ENCODE results near the gene RPA3. TPM values are rescaled to one million over a fixed set of nuclear protein-coding genes. Genes with fewer than 3 reads are reported as not detected.

The RPA3 gene
- total RNA-seq, 1 experiment from 2014 or later: 38.9 TPM

GRCh38 chr7:7642081-7642480, 76.3 kb downstream of the RPA3 start:
- H3K4me3 ChIP-seq (ENCODE audit: low read length): peak overlapping the region; percentile 83
- no peaks in the 10 kb centered on the region for H3K36me3 ChIP-seq (ENCODE audit: low read depth, low read length)
- no peaks in the 10 kb centered on the region for H4K20me1 ChIP-seq (ENCODE audit: low read length)
- peak overlapping the region; percentile 86; the same call in 1 of the 2 replicates for H2AFZ ChIP-seq (ENCODE audit: low read length)
- H3F3A ChIP-seq (ENCODE audit: low read length, unreplicated experiment): no peaks in the 10 kb centered on the region
- H3K9ac ChIP-seq (ENCODE audit: low read length): peak overlapping the region; percentile 77
- TF ChIP-seq EZH2 (IDR thresholded peaks at IDR 0.05; ENCODE audit: low read length, unreplicated experiment): no peak
- no peak for TF ChIP-seq EZH2phosphoT487 (IDR thresholded peaks at IDR 0.05; ENCODE audit: borderline replicate concordance, low read length)
- TF ChIP-seq, protein P1, sequence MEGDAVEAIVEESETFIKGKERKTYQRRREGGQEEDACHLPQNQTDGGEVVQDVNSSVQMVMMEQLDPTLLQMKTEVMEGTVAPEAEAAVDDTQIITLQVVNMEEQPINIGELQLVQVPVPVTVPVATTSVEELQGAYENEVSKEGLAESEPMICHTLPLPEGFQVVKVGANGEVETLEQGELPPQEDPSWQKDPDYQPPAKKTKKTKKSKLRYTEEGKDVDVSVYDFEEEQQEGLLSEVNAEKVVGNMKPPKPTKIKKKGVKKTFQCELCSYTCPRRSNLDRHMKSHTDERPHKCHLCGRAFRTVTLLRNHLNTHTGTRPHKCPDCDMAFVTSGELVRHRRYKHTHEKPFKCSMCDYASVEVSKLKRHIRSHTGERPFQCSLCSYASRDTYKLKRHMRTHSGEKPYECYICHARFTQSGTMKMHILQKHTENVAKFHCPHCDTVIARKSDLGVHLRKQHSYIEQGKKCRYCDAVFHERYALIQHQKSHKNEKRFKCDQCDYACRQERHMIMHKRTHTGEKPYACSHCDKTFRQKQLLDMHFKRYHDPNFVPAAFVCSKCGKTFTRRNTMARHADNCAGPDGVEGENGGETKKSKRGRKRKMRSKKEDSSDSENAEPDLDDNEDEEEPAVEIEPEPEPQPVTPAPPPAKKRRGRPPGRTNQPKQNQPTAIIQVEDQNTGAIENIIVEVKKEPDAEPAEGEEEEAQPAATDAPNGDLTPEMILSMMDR (conservative IDR thresholded peaks at IDR 0.05; ENCODE audit: low read depth, low read length): no peak
- ATAC-seq: peak; percentile 19
- H3K27me3 ChIP-seq (ENCODE audit: low read length): no peaks in the 10 kb centered on the region
- ChIA-PET CTCF (no interaction called here), POLR2A (ENCODE audit: unreplicated experiment) (interaction anchor here (0.5 to 0.7 kb wide), 3 partner anchors 10 to 120 kb away, joined by 4 to 9 read pairs (median 4); no protein-coding TSS in a partner anchor)
- H3K27ac ChIP-seq (ENCODE audit: low read length): no peak overlapping the region
- no TSS peak for BruUV-seq (replicated peaks)
- peak; percentile 40 for DNase-seq
- peaks cover 20% of the 10 kb centered on the region; the same call in 1 of the 2 replicates for H3K4me1 ChIP-seq (ENCODE audit: insufficient read depth, low read length)
- H3K9me2 ChIP-seq (replicated peaks; ENCODE audit: low read length): no peaks in the 10 kb centered on the region
- intact Hi-C loops (cut with micrococcal nuclease): loop anchor here (5.0 kb wide), 3 partner anchors 90 to 355 kb away; no protein-coding TSS in a partner anchor
- peaks cover 49% of the 10 kb centered on the region for H3K79me2 ChIP-seq (ENCODE audit: low read length)
- peak overlapping the region; percentile 92 for H3K4me2 ChIP-seq (ENCODE audit: low read length)
- no peaks in the 10 kb centered on the region for H3K9me3 ChIP-seq (ENCODE audit: low read length)

DNA sequence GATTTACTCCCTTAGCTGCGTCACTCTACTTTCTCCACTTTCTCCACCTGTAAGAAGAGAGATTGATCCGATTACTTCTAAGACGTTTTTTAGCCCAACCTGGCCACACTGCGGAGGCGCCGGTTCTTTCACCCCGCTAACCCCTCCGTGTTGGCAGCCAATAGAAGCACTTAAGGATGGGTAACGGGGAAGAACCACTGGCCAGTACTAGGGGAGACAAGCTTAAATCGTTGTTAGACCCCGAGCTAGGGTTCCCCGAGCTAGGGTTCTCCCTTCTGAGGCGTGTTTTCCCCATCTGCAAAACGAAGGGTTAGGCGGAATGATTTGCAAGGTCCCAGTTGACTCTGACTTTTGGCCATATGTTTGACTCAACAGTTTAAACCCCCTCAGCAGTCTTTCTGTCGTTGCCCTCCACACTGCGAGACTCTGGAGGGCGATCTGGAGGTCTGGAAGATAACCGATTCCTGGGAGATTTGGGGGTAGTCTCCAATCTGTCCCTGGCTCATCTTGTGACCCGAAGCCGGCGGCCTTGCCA, 77.2 kb downstream of the RPA3 start:
- ATAC-seq (peak; percentile 17), DNase-seq (peak; percentile 8)
- intact Hi-C loops (cut with micrococcal nuclease): loop anchor here (1.0 to 5.0 kb wide), 7 partner anchors 40 to 356 kb away; partner anchors contain the start of genes GLCCI1 and MIOS

More for the DNA sequence above, 77.2 kb downstream of the RPA3 start:
- H3F3A ChIP-seq (ENCODE audit: low read length, unreplicated experiment): no peaks in the 10 kb centered on the region
- H4K20me1 ChIP-seq (ENCODE audit: low read length): no peaks in the 10 kb centered on the region
- H3K79me2 ChIP-seq (ENCODE audit: low read length): peaks cover 49% of the 10 kb centered on the region
- ChIA-PET POLR2A (ENCODE audit: unreplicated experiment) (interaction anchor here (0.6 to 1.0 kb wide), 3 partner anchors 55 to 430 kb away, joined by 3 to 6 read pairs (median 4); no protein-coding TSS in a partner anchor), CTCF (no interaction called here)
- H3K9me2 ChIP-seq (replicated peaks; ENCODE audit: low read length): no peaks in the 10 kb centered on the region
- H3K27me3 ChIP-seq (ENCODE audit: low read length): no peaks in the 10 kb centered on the region
- TF ChIP-seq EZH2phosphoT487 (IDR thresholded peaks at IDR 0.05; ENCODE audit: borderline replicate concordance, low read length): no peak
- no peak for TF ChIP-seq EZH2 (IDR thresholded peaks at IDR 0.05; ENCODE audit: low read length, unreplicated experiment)
- TF ChIP-seq, protein P1 (conservative IDR thresholded peaks at IDR 0.05; ENCODE audit: low read depth, low read length): no peak
- peak overlapping the region; percentile 86 for H2AFZ ChIP-seq (ENCODE audit: low read length)
- H3K4me3 ChIP-seq (ENCODE audit: low read length): peak overlapping the region; percentile 83
- peak overlapping the region; percentile 92 for H3K4me2 ChIP-seq (ENCODE audit: low read length)
- peak overlapping the region; percentile 50 for H3K27ac ChIP-seq (ENCODE audit: low read length)
- peaks cover 20% of the 10 kb centered on the region; the same call in 1 of the 2 replicates for H3K4me1 ChIP-seq (ENCODE audit: insufficient read depth, low read length)
- H3K36me3 ChIP-seq (ENCODE audit: low read depth, low read length): no peaks in the 10 kb centered on the region
- peak overlapping the region; percentile 77 for H3K9ac ChIP-seq (ENCODE audit: low read length)
- TSS peak; percentile 74 for BruUV-seq (replicated peaks)
- H3K9me3 ChIP-seq (ENCODE audit: low read length): no peaks in the 10 kb centered on the region
